Measurements from ENCODE around the gene ARG2. TPM values are rescaled to one million over a fixed set of nuclear protein-coding genes. Genes with fewer than 3 reads are reported as not detected.
A peak's percentile ranks its signal among the peaks of the same experiment; 100 is the strongest.
"Not testable (repeated sequence)": the region's sequence is repeated elsewhere in the genome, so short reads cannot be mapped to it uniquely, and the experiment has no call there.

The ARG2 gene
- total and polyA plus RNA-seq, 2 experiments from 2014 or later, result 11.0 to 12.9 TPM

DNA sequence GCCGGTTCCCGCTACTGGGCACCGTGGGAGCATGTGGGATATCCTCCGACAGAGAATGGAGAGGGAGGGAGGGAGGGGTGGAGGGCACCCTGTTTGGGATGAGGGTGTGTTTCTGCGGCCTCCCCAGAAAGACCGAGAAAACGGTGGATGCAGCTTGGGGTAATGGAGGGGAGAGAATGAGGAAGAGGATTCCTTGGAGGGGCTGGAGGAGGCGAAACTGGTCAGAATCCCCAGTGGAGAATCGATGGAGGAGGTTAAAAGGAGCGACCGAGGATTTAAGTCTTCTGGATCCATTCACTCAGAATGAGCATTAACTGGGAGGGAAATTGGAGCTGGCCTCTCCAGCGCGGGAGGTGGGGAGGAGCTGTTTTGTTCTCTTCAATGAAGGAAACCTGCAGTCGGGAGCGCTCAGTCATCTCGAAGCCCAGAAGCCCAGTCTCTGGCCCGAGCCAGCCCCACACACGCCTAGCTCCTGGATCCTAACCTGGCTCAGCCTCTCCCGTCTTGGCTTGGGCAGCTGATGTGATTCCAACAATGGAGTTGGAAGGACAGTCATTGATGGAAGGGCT is 581 bp downstream of the ARG2 start:
- Histone ChIP-seq H3K4me3 (peak overlapping the region; percentile 60), H3K9me3 (ENCODE audit: low read depth) (no peaks in the 10 kb centered on the region), H3K4me1 (ENCODE audit: low read depth) (peaks cover 12% of the 10 kb centered on the region), H3K36me3 (no peaks in the 10 kb centered on the region), H3K27me3 (no peaks in the 10 kb centered on the region), H3K27ac (no peak overlapping the region)
- TF ChIP-seq, protein P1, sequence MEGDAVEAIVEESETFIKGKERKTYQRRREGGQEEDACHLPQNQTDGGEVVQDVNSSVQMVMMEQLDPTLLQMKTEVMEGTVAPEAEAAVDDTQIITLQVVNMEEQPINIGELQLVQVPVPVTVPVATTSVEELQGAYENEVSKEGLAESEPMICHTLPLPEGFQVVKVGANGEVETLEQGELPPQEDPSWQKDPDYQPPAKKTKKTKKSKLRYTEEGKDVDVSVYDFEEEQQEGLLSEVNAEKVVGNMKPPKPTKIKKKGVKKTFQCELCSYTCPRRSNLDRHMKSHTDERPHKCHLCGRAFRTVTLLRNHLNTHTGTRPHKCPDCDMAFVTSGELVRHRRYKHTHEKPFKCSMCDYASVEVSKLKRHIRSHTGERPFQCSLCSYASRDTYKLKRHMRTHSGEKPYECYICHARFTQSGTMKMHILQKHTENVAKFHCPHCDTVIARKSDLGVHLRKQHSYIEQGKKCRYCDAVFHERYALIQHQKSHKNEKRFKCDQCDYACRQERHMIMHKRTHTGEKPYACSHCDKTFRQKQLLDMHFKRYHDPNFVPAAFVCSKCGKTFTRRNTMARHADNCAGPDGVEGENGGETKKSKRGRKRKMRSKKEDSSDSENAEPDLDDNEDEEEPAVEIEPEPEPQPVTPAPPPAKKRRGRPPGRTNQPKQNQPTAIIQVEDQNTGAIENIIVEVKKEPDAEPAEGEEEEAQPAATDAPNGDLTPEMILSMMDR (IDR thresholded peaks at IDR 0.05; ENCODE audit: low read depth, low read length), result no peak
- DNase-seq (ENCODE audit: low read depth in 1 of 2, low spot score in 1 of 2), result peak in 1 of 2 donors; percentile 63

DNA sequence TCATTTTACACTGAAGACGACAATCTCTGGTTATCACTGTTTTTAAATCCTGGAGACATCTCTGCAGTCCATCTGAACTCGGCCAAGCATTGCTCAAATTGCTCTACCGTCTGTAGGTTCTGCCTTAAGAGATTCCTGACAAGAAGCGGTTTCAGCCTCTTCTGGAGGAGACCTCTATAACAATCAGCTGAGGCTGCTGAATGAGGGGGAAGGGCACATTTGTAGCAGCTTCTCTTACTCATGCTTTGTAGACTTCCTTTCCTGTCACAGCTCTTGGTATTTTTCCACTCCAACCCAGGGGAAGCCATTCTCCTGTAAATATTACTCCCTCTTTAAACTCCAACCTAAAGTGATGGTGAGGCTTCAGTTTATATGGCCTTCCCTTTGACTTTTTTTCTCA is 3.0 kb downstream of the ARG2 start:
- Histone ChIP-seq H3K36me3 (no peaks in the 10 kb centered on the region), H3K4me3 (no peak overlapping the region), H3K4me1 (ENCODE audit: low read depth) (peaks cover 12% of the 10 kb centered on the region), H3K9me3 (ENCODE audit: low read depth) (no peaks in the 10 kb centered on the region), H3K27ac (peak overlapping the region; percentile 76), H3K27me3 (no peaks in the 10 kb centered on the region)
- DNase-seq (ENCODE audit: low read depth in 1 of 2, low spot score in 1 of 2), result peak; percentile 86 to 92
- TF ChIP-seq, protein P1 (IDR thresholded peaks at IDR 0.05; ENCODE audit: low read depth, low read length), result no peak

- H3K36me3 ChIP-seq, result no peaks in the 10 kb centered on the region
- H3K9me3 ChIP-seq (ENCODE audit: low read depth), result no peaks in the 10 kb centered on the region
- H3K4me3 ChIP-seq, result no peak overlapping the region
- peak overlapping the region; percentile 76 for H3K27ac ChIP-seq
- DNase-seq (ENCODE audit: low read depth in 1 of 2, low spot score in 1 of 2), result peak in 1 of 2 donors; percentile 56
- TF ChIP-seq, protein P1 (IDR thresholded peaks at IDR 0.05; ENCODE audit: low read depth, low read length), result no peak
- no peaks in the 10 kb centered on the region for H3K27me3 ChIP-seq
- peaks cover 12% of the 10 kb centered on the region for H3K4me1 ChIP-seq (ENCODE audit: low read depth)
Observed at GRCh38 chr14:67623114-67623513, 3.4 kb downstream of the ARG2 start.

DNA sequence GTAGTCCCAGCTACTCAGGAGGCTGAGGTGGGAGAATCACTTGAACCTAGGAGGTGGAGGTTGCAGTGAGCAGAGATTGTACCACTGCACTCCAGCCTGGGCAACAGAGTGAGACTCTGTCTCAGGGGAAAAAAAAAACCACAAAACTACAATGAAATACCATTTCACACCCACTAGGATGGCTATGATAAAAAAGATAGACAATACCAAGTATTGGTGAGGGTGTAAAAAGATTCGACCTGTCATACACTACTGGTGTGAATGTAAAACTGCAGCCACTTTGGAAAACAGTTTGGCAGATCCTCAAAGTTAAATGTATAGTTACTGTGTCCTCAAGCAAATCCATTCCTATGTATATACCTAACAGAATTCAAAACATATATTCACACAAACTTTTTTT is 6.4 kb downstream of the ARG2 start:
- H3K27me3 ChIP-seq; H3K4me3 ChIP-seq; DNase-seq (ENCODE audit: low read depth in 1 of 2, low spot score in 1 of 2); H3K9me3 ChIP-seq (ENCODE audit: low read depth); H3K36me3 ChIP-seq; H3K27ac ChIP-seq: not testable (repeated sequence)
- peaks cover 12% of the 10 kb centered on the region for H3K4me1 ChIP-seq (ENCODE audit: low read depth)

DNA sequence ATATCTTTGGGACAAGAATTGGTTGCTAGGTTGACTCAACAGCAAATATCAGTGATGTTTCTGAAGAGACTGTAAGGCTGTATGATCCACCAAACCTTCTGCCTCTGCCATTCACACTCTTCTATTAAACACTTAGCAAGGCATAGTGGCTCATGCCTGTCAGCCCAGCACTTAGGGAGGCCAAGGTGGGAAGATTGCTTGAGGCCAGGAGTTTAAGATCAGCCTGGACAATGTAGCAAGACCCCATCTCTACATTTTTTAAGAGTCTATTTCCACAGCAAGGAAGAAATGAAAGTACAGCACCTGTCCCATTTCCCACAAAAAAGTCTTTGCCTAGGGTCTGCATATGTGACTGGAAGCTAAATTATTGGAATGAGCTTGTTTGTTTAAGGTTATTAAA is 7.8 kb downstream of the ARG2 start:
- Histone ChIP-seq H3K36me3 (no peaks in the 10 kb centered on the region), H3K4me3 (no peak overlapping the region), H3K27me3 (no peaks in the 10 kb centered on the region), H3K27ac (no peak overlapping the region), H3K9me3 (ENCODE audit: low read depth) (no peaks in the 10 kb centered on the region), H3K4me1 (ENCODE audit: low read depth) (peaks cover 8% of the 10 kb centered on the region)
- TF ChIP-seq, protein P1 (IDR thresholded peaks at IDR 0.05; ENCODE audit: low read depth, low read length), result no peak
- no peak for DNase-seq (ENCODE audit: low read depth in 1 of 2, low spot score in 1 of 2)

GRCh38 chr14:67630186-67630585 is 10.5 kb downstream of the ARG2 start:
- no peaks in the 10 kb centered on the region for H3K36me3 ChIP-seq
- no peak overlapping the region for H3K4me3 ChIP-seq
- H3K9me3 ChIP-seq (ENCODE audit: low read depth), result no peaks in the 10 kb centered on the region
- TF ChIP-seq, protein P1 (IDR thresholded peaks at IDR 0.05; ENCODE audit: low read depth, low read length), result no peak
- no peak for DNase-seq (ENCODE audit: low read depth in 1 of 2, low spot score in 1 of 2)
- H3K4me1 ChIP-seq (ENCODE audit: low read depth), result no peaks in the 10 kb centered on the region
- H3K27me3 ChIP-seq, result no peaks in the 10 kb centered on the region
- no peak overlapping the region for H3K27ac ChIP-seq
